CD8-positive, alpha-beta memory T cell (primary cell): Measurements from ENCODE around the gene CKMT2. TPM values are rescaled to one million over a fixed set of nuclear protein-coding genes. Genes with fewer than 3 reads are reported as not detected.

Experiments used
- CTCF ChIA-PET: fragments of 350-600 bp; sonication (Branson Sonifier 250); formaldehyde crosslinking; loops from one replicate; lab custom pipeline; 2021; ENCODE audit warnings: antibody characterized with exemption; lab: Charles Lee
- POLR2A ChIA-PET: fragments of 350-600 bp; sonication (Branson Sonifier 250); formaldehyde crosslinking; loops from one replicate; lab custom pipeline; 2021; ENCODE audit warnings: antibody characterized with exemption; lab: Charles Lee
- DNase-seq, 5 donors: peaks; one replicate each; pipeline versions ENCODE4 v3.0.0 to v3.0.0-alpha.2; 2020 to 2022; ENCODE audit warnings: mixed read lengths in 1 of 5
- H3K27ac ChIP-seq: one replicate; pipeline ENCODE4 v1.7.0; 2013; ENCODE audit warnings: low read depth, mild to moderate bottlenecking, low read length, moderate library complexity
- H3K27me3 ChIP-seq: 2 replicates; pipeline ENCODE4 v1.7.0; 2013; ENCODE audit warnings: low read length, mild to moderate bottlenecking; ENCODE audit not compliant: insufficient read depth, poor library complexity, severe bottlenecking
- H3K36me3 ChIP-seq: 2 replicates; pipeline ENCODE4 v1.7.0; 2013; ENCODE audit warnings: mild to moderate bottlenecking, low read length, moderate library complexity; ENCODE audit not compliant: insufficient read depth
- H3K4me1 ChIP-seq: 2 replicates; pipeline ENCODE4 v1.7.0; 2013; ENCODE audit warnings: mild to moderate bottlenecking, low read length, moderate library complexity; ENCODE audit not compliant: insufficient read depth
- H3K4me3 ChIP-seq: 2 replicates; pipeline ENCODE4 v1.7.0; 2013; ENCODE audit warnings: mild to moderate bottlenecking, low read length
- H3K9me3 ChIP-seq: 2 replicates; pipeline ENCODE4 v1.7.0; 2013; ENCODE audit warnings: mild to moderate bottlenecking, low read length
- H3K27ac Mint-ChIP-seq, 8 donors: one replicate each; pipeline ENCODE4 v1.8.0; 2020 to 2021; ENCODE audit warnings: mixed read lengths in 8 of 8, mild to moderate bottlenecking in 6 of 8, inconsistent platforms in 3 of 8, moderate library complexity in 3 of 8
- H3K27me3 Mint-ChIP-seq, 2 donors: one replicate each; pipeline ENCODE4 v1.8.0; 2020 to 2021; ENCODE audit warnings: mixed read lengths in 2 of 2, mild to moderate bottlenecking in 1 of 2, moderate library complexity in 1 of 2
- H3K36me3 Mint-ChIP-seq, 3 donors: one replicate each; pipeline ENCODE4 v1.8.0; 2020 to 2021; ENCODE audit warnings: mixed read lengths in 3 of 3, inconsistent platforms in 1 of 3, mild to moderate bottlenecking in 1 of 3
- H3K4me1 Mint-ChIP-seq, 3 donors: one replicate each; pipeline ENCODE4 v1.8.0; 2020 to 2021; ENCODE audit warnings: mixed read lengths in 3 of 3, inconsistent platforms in 1 of 3, mild to moderate bottlenecking in 1 of 3
- H3K4me3 Mint-ChIP-seq, 7 donors: one replicate each; pipeline ENCODE4 v1.8.0; 2020 to 2021; ENCODE audit warnings: mixed read lengths in 7 of 7, mild to moderate bottlenecking in 6 of 7, moderate library complexity in 4 of 7, inconsistent platforms in 2 of 7
- H3K9me3 Mint-ChIP-seq, 5 donors: one replicate each; pipeline ENCODE4 v1.8.0; 2020 to 2022; ENCODE audit warnings: mixed read lengths in 5 of 5, mild to moderate bottlenecking in 3 of 5, moderate library complexity in 2 of 5, inconsistent platforms in 1 of 5
- polyA plus RNA-seq: library from polyadenylated mRNA; unstranded; fragments of 300-500 nt; fragmentation: Illumina TruSeq; gene quantifications from one replicate; pipeline ENCODE4 v1.2.3, GENCODE V29; 2021
- total RNA-seq, 2 experiments: library from RNA; stranded (reverse); gene quantifications; one replicate each; pipeline ENCODE4 v1.2.3, GENCODE V29; 2021

Gene CKMT2
- total and polyA plus RNA-seq, 3 experiments from 2014 or later = not detected

- H3K36me3 ChIP-seq = no peaks in the 10 kb centered on the region
- no peak overlapping the region for H3K4me3 ChIP-seq
- H3K27me3 Mint-ChIP-seq = peaks cover 0 to 5% of the 10 kb centered on the region in 2 donors
- peaks cover 13 to 26% (median 21%) of the 10 kb centered on the region in 3 donors for H3K4me1 Mint-ChIP-seq
- no peaks in the 10 kb centered on the region for H3K27me3 ChIP-seq
- ChIA-PET POLR2A (no interaction called here), CTCF (no interaction called here)
- H3K36me3 Mint-ChIP-seq = peaks cover 0 to 31% (median 8%) of the 10 kb centered on the region in 3 donors
- no peaks in the 10 kb centered on the region for H3K4me1 ChIP-seq
- H3K27ac ChIP-seq = no peak overlapping the region
- H3K4me3 Mint-ChIP-seq = no peak overlapping the region
- no peak for DNase-seq
- no peaks in the 10 kb centered on the region for H3K9me3 ChIP-seq
- no peaks in the 10 kb centered on the region for H3K9me3 Mint-ChIP-seq
- H3K27ac Mint-ChIP-seq = peak overlapping the region in 2 of 8 donors; percentile 64 to 70
Observed at GRCh38 chr5:81192373-81192750, 40.8 kb upstream of the CKMT2 start.

- Histone ChIP-seq H3K9me3 (no peaks in the 10 kb centered on the region), H3K4me1 (no peaks in the 10 kb centered on the region), H3K27me3 (no peaks in the 10 kb centered on the region), H3K4me3 (no peak overlapping the region), H3K36me3 (no peaks in the 10 kb centered on the region), H3K27ac (no peak overlapping the region)
- ChIA-PET CTCF (interaction anchor here (0.7 to 3.1 kb wide), 16 partner anchors 8 to 509 kb away, joined by 3 to 11 read pairs (median 4); no protein-coding TSS in a partner anchor), POLR2A (no interaction called here)
- H3K27me3 Mint-ChIP-seq = peaks cover 0 to 5% of the 10 kb centered on the region in 2 donors
- H3K4me3 Mint-ChIP-seq = peak overlapping the region in 4 of 7 donors; percentile 50 to 67 (median 54)
- H3K4me1 Mint-ChIP-seq = peaks cover 9 to 10% (median 9%) of the 10 kb centered on the region in 3 donors
- peaks cover 0 to 18% (median 8%) of the 10 kb centered on the region in 3 donors for H3K36me3 Mint-ChIP-seq
- peak; percentile 64 to 79 (median 67) for DNase-seq
- H3K27ac Mint-ChIP-seq = peak overlapping the region in 4 of 8 donors; percentile 41 to 85 (median 65)
- no peaks in the 10 kb centered on the region for H3K9me3 Mint-ChIP-seq
Observed at GRCh38 chr5:81194633-81195334, 38.3 kb upstream of the CKMT2 start.

GRCh38 chr5:81195335-81195929 is 37.7 kb upstream of the CKMT2 start:
- POLR2A ChIA-PET = no interaction called here
- H3K27ac Mint-ChIP-seq = peak overlapping the region in 2 of 8 donors; percentile 51 to 79
- no peak overlapping the region for H3K4me3 ChIP-seq

GRCh38 chr5:81202655-81203054 is 30.5 kb upstream of the CKMT2 start:
- Histone ChIP-seq H3K9me3 (no peaks in the 10 kb centered on the region), H3K27ac (no peak overlapping the region), H3K4me1 (no peaks in the 10 kb centered on the region), H3K36me3 (peaks cover 16% of the 10 kb centered on the region), H3K27me3 (no peaks in the 10 kb centered on the region), H3K4me3 (no peak overlapping the region)
- ChIA-PET POLR2A (no interaction called here), CTCF (interaction anchor here (1.3 kb wide), 2 partner anchors 7 to 8 kb away, joined by 3 to 4 read pairs; no protein-coding TSS in a partner anchor)
- no peak for DNase-seq
- Mint-ChIP-seq H3K27ac (peak overlapping the region in 1 of 8 donors; percentile 52), H3K9me3 (no peaks in the 10 kb centered on the region), H3K4me3 (no peak overlapping the region), H3K36me3 (peaks cover 0 to 58% (median 6%) of the 10 kb centered on the region in 3 donors), H3K4me1 (no peaks in the 10 kb centered on the region), H3K27me3 (no peaks in the 10 kb centered on the region)

More at GRCh38 chr5:81195335-81195929, 37.7 kb upstream of the CKMT2 start:
- H3K36me3 Mint-ChIP-seq = peaks cover 0 to 15% (median 7%) of the 10 kb centered on the region in 3 donors
- H3K4me1 ChIP-seq = no peaks in the 10 kb centered on the region
- no peaks in the 10 kb centered on the region for H3K9me3 Mint-ChIP-seq
- H3K4me3 Mint-ChIP-seq = peak overlapping the region in 2 of 7 donors; percentile 11 to 50
- H3K4me1 Mint-ChIP-seq = peaks cover 9 to 10% (median 9%) of the 10 kb centered on the region in 3 donors
- no peaks in the 10 kb centered on the region for H3K36me3 ChIP-seq
- H3K27ac ChIP-seq = no peak overlapping the region
- H3K27me3 ChIP-seq = no peaks in the 10 kb centered on the region
- H3K9me3 ChIP-seq = no peaks in the 10 kb centered on the region
- DNase-seq = no peak
- H3K27me3 Mint-ChIP-seq = peaks cover 0 to 5% of the 10 kb centered on the region in 2 donors
- CTCF ChIA-PET = interaction anchor here (0.7 to 3.1 kb wide), 16 partner anchors 8 to 510 kb away, joined by 3 to 11 read pairs (median 4); no protein-coding TSS in a partner anchor

- no peaks in the 10 kb centered on the region for H3K9me3 Mint-ChIP-seq
- no peak overlapping the region for H3K4me3 ChIP-seq
- H3K36me3 ChIP-seq = peaks cover 16% of the 10 kb centered on the region
- H3K27ac ChIP-seq = no peak overlapping the region
- ChIA-PET CTCF (interaction anchor here (1.3 kb wide), 1 partner anchor 8 kb away, joined by 4 read pairs; no protein-coding TSS in a partner anchor), POLR2A (no interaction called here)
- no peak overlapping the region for H3K4me3 Mint-ChIP-seq
- DNase-seq = no peak
- H3K9me3 ChIP-seq = no peaks in the 10 kb centered on the region
- H3K27me3 ChIP-seq = no peaks in the 10 kb centered on the region
- no peak overlapping the region for H3K27ac Mint-ChIP-seq
- no peaks in the 10 kb centered on the region for H3K27me3 Mint-ChIP-seq
- no peaks in the 10 kb centered on the region for H3K4me1 ChIP-seq
- peaks cover 0 to 64% (median 6%) of the 10 kb centered on the region in 3 donors for H3K36me3 Mint-ChIP-seq
- no peaks in the 10 kb centered on the region for H3K4me1 Mint-ChIP-seq
Observed at GRCh38 chr5:81203729-81204128, 29.4 kb upstream of the CKMT2 start.

- H3K36me3 Mint-ChIP-seq = peaks cover 2 to 68% (median 7%) of the 10 kb centered on the region in 3 donors
- H3K4me1 ChIP-seq = no peaks in the 10 kb centered on the region
- no peak for DNase-seq
- no peaks in the 10 kb centered on the region for H3K9me3 Mint-ChIP-seq
- no peaks in the 10 kb centered on the region for H3K27me3 ChIP-seq
- ChIA-PET CTCF (interaction anchor here (2.2 kb wide), 1 partner anchor 9 kb away, joined by 10 read pairs; no protein-coding TSS in a partner anchor), POLR2A (no interaction called here)
- no peak overlapping the region for H3K4me3 Mint-ChIP-seq
- H3K27ac Mint-ChIP-seq = peak overlapping the region in 1 of 8 donors; percentile 50
- H3K9me3 ChIP-seq = no peaks in the 10 kb centered on the region
- no peak overlapping the region for H3K27ac ChIP-seq
- no peaks in the 10 kb centered on the region for H3K27me3 Mint-ChIP-seq
- H3K4me1 Mint-ChIP-seq = no peaks in the 10 kb centered on the region
- peaks cover 21% of the 10 kb centered on the region for H3K36me3 ChIP-seq
- H3K4me3 ChIP-seq = no peak overlapping the region
Observed at GRCh38 chr5:81204205-81204604, 28.9 kb upstream of the CKMT2 start.

- Mint-ChIP-seq H3K4me1 (no peaks in the 10 kb centered on the region), H3K27ac (no peak overlapping the region), H3K9me3 (no peaks in the 10 kb centered on the region), H3K4me3 (no peak overlapping the region), H3K27me3 (no peaks in the 10 kb centered on the region), H3K36me3 (peaks cover 9 to 77% (median 10%) of the 10 kb centered on the region in 3 donors)
- ChIA-PET CTCF (interaction anchor here (2.2 kb wide), 1 partner anchor 10 kb away, joined by 10 read pairs; no protein-coding TSS in a partner anchor), POLR2A (no interaction called here)
- H3K4me3 ChIP-seq = no peak overlapping the region
- H3K27ac ChIP-seq = no peak overlapping the region
- no peaks in the 10 kb centered on the region for H3K27me3 ChIP-seq
- no peaks in the 10 kb centered on the region for H3K9me3 ChIP-seq
- peaks cover 21% of the 10 kb centered on the region for H3K36me3 ChIP-seq
- no peaks in the 10 kb centered on the region for H3K4me1 ChIP-seq
- DNase-seq = no peak
Observed at GRCh38 chr5:81205058-81205457, 28.1 kb upstream of the CKMT2 start.

- peaks cover 13% of the 10 kb centered on the region for H3K36me3 ChIP-seq
- H3K4me3 ChIP-seq = no peak overlapping the region
- ChIA-PET POLR2A (interaction anchor here (0.6 kb wide), 1 partner anchor 50 kb away, joined by 3 read pairs; no protein-coding TSS in a partner anchor), CTCF (no interaction called here)
- Mint-ChIP-seq H3K27me3 (no peaks in the 10 kb centered on the region), H3K36me3 (peaks cover 6 to 82% (median 9%) of the 10 kb centered on the region in 3 donors), H3K9me3 (no peaks in the 10 kb centered on the region), H3K4me1 (no peaks in the 10 kb centered on the region), H3K4me3 (no peak overlapping the region), H3K27ac (no peak overlapping the region)
- no peaks in the 10 kb centered on the region for H3K9me3 ChIP-seq
- no peak for DNase-seq
- no peaks in the 10 kb centered on the region for H3K4me1 ChIP-seq
- no peaks in the 10 kb centered on the region for H3K27me3 ChIP-seq
- H3K27ac ChIP-seq = no peak overlapping the region
Observed at GRCh38 chr5:81207009-81207408, 26.1 kb upstream of the CKMT2 start.
